ENCODE results near the gene PIP5K1C.
A peak's percentile ranks its signal among the peaks of the same experiment; 100 is the strongest.

The PIP5K1C gene, protein sequence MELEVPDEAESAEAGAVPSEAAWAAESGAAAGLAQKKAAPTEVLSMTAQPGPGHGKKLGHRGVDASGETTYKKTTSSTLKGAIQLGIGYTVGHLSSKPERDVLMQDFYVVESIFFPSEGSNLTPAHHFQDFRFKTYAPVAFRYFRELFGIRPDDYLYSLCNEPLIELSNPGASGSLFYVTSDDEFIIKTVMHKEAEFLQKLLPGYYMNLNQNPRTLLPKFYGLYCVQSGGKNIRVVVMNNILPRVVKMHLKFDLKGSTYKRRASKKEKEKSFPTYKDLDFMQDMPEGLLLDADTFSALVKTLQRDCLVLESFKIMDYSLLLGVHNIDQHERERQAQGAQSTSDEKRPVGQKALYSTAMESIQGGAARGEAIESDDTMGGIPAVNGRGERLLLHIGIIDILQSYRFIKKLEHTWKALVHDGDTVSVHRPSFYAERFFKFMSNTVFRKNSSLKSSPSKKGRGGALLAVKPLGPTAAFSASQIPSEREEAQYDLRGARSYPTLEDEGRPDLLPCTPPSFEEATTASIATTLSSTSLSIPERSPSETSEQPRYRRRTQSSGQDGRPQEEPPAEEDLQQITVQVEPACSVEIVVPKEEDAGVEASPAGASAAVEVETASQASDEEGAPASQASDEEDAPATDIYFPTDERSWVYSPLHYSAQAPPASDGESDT

DNA sequence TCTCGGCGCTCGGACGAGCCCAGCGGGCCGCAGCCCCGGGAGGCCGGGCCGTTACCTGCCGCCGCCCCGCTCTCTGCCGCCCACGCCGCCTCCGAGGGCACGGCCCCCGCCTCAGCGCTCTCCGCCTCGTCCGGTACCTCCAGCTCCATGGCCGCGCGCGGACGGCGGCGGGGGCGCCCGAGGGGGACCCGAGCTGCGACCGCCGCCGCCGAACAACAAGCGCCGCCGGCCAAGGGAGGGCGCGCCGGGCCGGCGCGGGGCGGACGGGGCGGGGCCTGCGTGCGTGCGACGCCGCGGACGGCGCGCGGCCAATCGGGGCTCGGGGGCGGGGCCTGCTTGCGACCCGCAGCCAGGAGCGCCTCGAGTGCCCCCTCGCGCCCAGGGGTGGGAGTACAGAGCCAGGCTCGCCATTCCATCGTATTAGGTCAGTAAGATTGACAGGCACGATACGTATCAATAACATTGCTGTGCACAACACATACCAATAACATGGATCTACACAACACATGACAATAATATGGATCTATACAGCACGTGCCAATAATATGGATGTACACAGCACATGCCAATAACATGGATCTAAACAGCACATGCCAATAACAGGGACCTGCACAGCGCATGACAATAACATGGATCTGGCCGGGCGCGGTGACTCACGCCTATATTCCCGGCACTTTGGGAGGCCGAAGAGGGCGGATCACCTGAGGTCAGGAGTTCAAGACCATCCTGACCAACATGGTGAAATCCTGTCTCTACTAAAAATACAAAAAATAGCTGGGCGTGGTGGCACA lies at the start of gene PIP5K1C:
Gene PIP5K1C (minus strand): TSS at position 227 of the 791 bp plus-strand sequence. CDS start 78 bp downstream, at position 149.
- peak; percentile 91 to 95 for DNase-seq (ENCODE audit: low read depth in 1 of 2, low spot score in 1 of 2)

DNA sequence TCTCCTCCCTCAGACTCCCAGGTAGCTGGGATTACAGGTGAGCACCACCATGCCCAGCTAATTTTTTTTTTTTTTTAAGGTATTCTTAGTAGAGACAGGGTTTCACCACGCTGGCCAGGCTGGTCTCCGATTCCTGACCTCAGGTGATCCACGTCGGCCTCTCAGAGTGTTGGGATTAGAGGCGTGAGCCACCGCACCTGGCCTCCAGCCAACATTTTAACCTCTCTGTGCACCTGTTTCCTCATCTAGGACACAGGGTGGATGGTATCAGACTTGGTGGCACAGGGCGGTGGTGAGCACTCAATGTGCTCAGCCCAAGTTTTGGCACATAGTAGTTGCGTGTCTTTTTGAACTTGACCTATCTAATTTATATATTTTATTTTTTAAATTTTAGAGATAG lies 48.7 kb upstream of the PIP5K1C start:
- no peak for DNase-seq (ENCODE audit: low read depth in 1 of 2, low spot score in 1 of 2)

DNA sequence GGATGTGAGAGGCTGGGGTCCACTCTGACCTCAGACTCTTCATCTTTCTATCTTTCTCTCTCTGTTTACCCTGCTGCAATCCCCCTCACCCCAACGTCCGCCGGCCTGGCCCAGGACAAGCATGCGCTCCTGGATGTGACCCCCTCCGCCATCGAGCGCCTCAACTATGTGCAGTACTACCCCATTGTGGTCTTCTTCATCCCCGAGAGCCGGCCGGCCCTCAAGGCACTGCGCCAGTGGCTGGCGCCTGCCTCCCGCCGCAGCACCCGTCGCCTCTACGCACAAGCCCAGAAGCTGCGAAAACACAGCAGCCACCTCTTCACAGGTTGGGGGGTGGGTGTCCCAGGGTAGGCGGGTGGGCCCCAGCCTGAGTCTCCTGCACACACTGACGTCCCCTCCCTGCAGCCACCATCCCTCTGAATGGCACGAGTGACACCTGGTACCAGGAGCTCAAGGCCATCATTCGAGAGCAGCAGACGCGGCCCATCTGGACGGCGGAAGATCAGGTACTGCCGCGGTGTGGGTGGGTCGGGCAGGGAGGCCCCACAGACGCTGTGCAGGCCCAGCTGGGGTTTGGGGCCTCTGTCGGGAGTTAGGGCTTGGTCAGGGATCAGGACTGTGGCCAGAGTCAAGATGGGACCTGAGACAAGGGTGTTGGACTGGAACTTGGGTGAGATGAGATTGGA lies 46.2 kb upstream of the PIP5K1C start:
- DNase-seq (ENCODE audit: low read depth in 1 of 2, low spot score in 1 of 2) = no peak

DNA sequence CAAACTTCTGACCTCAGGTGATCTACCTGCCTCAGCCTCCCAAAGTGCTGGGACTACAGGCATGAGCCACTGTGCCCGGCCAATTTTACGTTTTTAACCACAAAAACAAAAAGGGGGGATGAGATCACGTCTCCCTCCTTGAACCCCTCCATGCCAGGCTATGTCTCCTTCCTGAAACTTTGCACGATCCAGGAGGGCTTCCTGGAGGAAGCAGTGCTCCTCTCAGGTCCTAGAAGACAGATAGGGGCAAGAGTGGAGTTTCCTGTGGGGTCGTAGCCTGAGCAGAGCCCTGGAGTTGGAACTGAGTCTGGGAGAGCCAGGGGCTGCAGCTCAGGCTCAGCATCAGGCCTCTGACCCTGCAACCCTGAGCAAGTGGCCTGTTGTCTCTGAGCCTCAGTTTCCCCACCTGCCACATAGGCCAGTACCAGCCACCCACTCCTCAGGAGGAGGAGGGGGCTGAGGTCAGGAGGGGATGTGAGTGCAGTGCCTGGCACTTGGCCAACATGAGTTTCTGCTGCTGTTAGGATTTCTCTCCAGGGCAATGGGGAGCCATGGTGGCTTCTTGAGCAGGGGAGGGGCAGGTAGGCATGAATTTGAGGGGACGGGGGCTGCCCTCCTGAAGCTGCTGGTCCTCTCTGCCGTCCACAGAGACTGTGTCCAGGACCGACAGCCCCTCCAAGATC lies 45.2 kb upstream of the PIP5K1C start:
- DNase-seq (ENCODE audit: low read depth in 1 of 2, low spot score in 1 of 2) = no peak

DNA sequence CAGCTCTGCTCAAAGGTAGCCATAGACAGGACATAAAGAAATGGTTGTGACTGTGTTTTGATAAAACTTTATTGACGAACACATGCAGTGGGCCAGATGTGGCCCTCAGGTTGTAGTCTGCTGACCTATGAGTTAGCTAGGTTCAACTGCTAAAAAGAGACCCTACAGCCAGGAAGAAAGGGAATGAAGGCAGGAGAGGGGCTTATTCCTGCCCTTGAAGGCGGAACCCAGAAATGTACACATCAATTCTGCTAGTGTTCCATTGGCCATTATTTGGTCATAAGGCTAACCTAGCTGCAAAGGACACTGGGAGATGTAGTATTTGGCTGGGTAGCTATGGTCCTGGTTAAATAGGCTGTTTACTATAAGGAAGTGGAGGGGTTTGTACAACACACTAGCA lies 43.2 kb upstream of the PIP5K1C start:
- DNase-seq (ENCODE audit: low read depth in 1 of 2, low spot score in 1 of 2) = no peak

DNA sequence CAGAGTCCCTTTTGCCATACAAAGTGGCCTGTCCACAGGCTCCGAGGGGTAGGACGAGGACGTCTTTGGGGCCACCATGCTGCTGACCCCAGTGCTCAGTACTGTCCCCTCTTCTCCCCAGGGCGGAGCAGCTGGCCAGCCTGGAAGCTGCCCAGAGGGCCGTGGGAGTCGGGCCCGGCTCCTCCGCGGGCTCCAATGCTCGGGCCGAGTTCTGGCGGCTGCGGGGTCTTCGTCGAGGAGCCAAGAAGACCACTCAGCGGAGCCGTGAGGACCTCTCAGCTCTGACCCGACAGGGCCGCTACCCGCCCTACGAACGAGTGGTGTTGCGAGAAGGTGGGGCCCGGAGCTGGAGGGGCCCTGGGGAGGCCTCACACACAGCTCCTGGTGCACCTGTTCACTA lies 40.2 kb upstream of the PIP5K1C start:
- no peak for DNase-seq (ENCODE audit: low read depth in 1 of 2, low spot score in 1 of 2)

DNA sequence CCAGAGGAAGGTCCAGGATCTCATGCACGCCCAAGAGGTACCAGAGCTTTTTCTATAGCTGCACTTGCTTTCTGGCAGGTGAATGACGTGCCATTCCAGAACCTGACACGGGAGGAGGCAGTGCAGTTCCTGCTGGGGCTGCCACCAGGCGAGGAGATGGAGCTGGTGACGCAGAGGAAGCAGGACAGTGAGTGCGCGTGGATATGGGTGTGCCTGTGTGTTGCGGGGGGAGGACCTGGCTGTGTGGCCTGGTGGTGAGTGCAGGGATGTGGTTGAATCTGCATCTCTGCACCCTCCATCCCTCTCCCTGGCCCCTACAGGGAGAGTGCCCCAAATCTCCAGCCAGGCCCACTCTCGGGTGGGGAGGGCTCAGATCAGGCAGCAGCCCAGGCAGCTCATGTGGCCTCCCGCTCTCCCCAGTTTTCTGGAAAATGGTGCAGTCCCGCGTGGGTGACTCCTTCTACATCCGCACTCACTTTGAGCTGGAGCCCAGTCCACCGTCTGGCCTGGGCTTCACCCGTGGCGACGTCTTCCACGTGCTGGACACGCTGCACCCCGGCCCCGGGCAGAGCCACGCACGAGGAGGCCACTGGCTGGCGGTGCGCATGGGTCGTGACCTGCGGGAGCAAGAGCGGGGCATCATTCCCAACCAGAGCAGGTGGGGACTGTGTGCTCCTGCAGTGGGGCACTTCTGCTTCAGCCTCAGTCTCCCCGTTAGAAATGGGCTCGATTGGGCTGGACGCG lies 38.4 kb upstream of the PIP5K1C start:
- no peak for DNase-seq (ENCODE audit: low read depth in 1 of 2, low spot score in 1 of 2)

DNA sequence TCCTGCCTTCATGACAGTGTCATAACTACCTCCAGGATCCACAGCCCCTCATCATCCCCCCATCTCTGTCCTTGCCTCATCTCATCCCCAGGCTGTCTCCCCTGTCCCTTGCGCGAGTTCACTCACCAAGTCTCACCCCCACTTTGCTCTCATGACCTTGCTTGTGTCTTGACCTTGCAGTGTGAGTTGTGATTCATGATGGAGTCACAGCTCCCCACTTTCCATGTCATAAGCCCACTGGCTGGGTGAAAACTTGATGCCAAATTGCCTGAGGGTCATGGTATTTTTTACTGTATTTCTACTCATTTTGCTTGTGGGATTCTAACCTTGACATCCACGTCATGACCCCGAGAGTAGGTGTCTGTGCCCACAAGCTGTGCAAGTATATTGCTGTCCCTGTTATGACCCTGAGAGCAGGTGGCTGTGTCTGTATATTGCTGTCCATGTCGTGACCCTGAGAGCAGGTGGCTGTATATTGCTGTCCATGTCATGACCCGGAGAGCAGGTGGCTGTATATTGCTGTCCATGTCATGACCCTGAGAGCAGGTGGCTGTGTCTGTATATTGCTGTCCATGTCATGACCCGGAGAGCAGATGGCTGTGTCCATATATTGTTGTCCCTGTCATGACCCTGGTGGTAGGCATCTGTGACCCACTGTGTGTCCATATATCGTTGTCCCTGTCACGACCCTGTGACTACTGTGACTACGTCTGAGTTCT lies 37.4 kb upstream of the PIP5K1C start:
- no peak for DNase-seq (ENCODE audit: low read depth in 1 of 2, low spot score in 1 of 2)

DNA sequence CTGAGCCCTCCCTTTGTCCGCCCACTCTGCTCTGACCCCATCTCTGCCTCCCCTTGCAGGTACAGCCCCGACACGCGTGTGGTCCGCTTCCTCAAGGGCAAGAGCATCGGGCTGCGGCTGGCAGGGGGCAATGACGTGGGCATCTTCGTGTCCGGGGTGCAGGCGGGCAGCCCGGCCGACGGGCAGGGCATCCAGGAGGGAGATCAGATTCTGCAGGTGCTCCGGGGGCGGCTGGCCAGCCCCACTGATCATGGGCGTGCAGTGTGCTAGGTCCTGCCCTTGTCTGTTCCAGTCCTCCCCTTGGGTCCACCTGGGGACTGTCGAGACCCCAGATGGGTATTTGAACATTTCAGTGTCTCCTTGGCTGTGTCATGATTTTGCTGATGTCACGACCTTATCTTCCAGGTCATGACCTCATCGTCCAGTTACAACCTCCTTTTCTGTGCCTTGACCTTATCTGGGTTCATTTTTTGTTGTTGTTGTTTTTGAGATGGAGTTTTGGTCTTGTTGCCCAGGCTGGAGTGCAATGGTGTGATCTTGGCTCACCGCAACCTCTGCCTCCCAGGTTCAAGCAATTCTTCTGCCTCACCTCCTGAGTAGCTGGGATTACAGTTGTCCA lies 35.9 kb upstream of the PIP5K1C start:
- DNase-seq (ENCODE audit: low read depth in 1 of 2, low spot score in 1 of 2) = no peak

DNA sequence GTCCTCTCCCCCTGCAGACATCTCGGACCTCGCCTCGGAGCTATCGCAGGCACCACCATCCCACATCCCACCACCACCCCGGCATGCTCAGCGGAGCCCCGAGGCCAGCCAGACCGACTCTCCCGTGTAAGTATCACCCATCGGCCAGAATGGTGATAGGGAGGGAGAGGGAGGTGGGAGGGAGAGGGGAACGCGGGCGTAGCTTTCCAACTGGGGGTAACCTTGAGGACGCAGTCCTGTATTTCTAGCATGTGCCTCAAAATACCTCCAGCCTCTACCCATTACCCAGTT lies 34.0 kb upstream of the PIP5K1C start:
- DNase-seq (ENCODE audit: low read depth in 1 of 2, low spot score in 1 of 2) = no peak

DNA sequence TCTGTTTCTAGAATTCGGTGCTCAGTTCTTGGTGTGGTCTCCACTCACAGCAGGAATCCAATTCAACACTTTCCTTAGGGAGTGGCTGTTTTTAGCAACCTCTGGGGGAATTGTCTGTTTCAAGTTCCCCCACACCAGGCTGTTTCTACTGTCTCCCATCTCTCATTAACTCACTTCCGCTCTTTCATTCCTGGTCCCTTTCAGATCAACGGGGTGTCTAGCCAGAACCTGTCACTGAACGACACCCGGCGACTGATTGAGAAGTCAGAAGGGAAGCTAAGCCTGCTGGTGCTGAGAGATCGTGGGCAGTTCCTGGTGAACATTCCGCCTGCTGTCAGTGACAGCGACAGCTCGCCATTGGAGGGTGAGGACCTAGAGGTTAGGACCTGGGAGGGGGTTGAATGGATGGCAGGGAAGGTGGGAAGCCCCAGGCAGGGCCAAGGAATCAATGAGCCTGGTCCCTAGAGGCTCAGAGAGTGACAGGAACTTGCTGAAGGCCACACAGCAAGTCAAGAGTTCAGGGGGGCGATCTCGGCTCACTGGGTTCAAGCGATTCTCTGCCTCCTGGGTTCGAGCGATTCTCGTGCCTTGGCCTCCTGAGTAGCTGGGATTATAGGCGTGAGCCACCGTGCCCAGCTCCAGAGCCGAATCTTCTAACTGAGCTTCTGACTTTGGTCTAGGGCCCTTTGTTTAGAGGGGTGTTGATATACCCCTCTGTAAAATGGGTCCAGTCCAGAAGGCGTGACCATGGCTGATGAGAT lies 33.5 kb upstream of the PIP5K1C start:
- no peak for DNase-seq (ENCODE audit: low read depth in 1 of 2, low spot score in 1 of 2)

DNA sequence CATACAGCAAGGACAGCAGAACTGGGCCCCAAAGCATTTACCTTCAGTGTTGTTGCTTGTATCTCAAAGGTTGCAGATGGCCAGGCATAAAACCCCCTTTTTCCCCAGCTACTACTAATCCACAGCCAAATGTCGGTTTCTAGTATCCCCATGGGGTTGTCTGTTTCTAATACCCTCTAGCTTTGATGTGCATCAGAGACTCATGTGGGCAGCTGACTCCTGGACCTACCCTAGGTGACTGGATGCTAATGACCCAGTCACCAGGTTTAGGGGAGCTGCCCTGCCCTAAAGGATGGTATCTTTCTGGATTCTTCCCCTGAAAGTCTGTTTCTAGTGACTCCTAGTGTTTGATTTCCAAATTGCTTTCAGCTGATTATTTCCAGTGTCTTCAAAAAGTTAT lies 31.8 kb upstream of the PIP5K1C start:
- DNase-seq (ENCODE audit: low read depth in 1 of 2, low spot score in 1 of 2) = no peak

DNA sequence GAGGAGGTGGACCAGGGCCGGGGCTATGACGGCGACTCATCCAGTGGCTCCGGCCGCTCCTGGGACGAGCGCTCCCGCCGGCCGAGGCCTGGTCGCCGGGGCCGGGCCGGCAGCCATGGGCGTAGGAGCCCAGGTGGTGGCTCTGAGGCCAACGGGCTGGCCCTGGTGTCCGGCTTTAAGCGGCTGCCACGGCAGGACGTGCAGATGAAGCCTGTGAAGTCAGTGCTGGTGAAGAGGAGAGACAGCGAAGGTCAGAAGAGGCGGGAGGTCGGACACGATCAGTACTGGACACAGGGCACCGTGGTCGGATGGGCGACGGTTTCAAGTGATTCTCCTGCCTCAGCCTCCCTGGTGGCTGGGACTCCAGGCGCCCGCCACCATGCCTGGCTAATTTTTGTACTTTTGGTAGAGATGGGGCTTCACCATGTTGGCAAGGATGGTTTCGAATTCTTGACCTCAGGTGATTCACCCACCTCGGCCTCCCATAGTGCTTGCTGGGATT lies 30.2 kb upstream of the PIP5K1C start:
- no peak for DNase-seq (ENCODE audit: low read depth in 1 of 2, low spot score in 1 of 2)

DNA sequence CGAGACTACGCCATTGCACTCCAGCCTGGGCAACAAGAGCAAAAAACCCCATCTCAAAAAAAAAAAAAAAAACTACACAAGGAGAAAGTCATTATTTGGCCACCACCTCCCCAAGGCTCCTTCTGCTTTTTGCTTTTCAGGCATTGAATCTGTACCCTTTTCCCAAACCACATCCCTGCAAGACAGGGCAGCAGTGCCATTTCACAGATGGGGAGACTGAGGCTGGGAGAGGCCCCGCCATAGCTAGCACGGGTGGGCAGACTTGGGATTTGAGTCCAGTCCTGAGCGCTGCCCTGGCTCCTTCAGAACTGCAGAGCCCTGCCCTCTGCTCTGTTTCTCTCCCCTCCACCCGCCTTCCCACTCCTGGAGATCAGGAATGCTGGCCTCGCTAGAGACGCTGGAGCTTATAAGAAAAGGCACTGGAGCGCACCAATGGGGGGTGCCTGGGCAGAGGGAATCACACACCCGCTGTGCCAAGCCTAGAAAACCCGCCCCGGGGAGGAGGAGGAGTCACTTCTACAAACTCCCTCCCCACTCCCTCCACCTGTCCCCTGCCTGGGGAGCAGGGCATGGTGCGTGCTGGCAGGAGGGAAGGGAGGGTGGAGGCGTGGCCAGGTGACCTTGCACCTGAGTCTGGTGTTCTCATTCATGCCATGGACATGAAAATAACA lies 25.5 kb upstream of the PIP5K1C start:
- no peak for DNase-seq (ENCODE audit: low read depth in 1 of 2, low spot score in 1 of 2)

DNA sequence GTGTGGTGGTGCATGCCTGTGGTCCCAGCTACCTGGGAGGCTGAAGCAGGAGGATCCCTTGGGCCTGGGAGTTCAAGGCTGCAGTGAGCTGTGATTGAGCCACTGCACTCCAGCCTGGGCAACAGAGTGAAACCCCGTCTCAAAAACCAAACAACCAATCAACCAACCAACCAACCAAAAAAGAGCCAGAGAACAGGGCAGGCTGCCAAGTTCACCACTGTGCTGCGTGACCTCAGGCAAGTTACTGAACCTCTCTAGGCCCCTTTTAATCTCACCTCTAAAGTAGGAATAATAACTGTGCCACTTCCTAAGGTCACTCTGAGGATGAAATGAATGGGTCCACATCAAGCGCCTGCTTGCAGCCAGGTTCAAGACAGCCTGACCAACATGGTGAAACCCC lies 24.9 kb upstream of the PIP5K1C start:
- DNase-seq (ENCODE audit: low read depth in 1 of 2, low spot score in 1 of 2) = no peak

DNA sequence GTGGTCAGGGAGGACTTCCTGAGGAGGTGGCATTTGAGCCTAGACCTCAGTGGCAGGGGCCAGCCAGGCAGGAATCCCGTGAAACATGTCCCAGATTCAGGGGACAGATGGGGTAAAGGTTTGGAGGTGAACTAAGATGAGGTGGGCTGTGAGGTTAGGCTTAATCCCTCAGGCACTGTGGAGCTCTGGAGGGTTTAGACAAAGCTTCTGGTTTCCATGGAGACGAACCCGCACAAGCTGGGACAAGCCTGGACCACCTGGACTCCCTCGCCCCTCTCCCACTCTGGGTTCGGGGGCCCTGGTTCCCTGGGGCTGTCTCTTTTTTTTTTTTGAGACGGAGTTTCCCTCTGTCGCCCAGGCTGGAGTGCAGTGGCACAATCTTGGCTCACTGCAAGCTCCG lies 23.6 kb upstream of the PIP5K1C start:
- DNase-seq (ENCODE audit: low read depth in 1 of 2, low spot score in 1 of 2) = no peak

DNA sequence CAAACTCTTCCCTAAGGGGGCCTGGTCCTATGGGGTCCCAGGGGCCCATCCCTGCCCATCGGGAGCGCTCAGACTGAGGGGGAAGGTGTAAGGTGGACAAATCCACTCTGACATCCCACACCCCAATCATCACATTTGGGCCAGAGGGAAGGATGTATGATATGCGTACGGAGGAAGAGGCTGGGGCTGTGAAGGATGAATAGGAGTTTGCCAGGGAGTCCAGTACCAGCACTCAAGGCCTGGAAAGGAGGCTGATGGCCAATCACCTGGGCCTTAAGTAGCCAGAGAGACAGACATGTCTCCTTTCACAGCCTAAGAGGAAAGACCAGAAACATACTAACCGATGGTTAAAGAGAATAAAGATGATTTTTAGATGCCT lies 22.8 kb upstream of the PIP5K1C start:
- no peak for DNase-seq (ENCODE audit: low read depth in 1 of 2, low spot score in 1 of 2)

Data from stimulated activated CD4-positive, alpha-beta T cell treated with anti-CD3 and anti-CD28 coated beads, Interleukin-15, amount 100 ng/mL, for 1 hour (primary cell).